Neural cell (in vitro differentiated cells): Measurements from ENCODE around the gene LRRC71. TPM values are rescaled to one million over a fixed set of nuclear protein-coding genes. Genes with fewer than 3 reads are reported as not detected.

Experiments used
- H2AFZ ChIP-seq: fragments of 200-600, 300-800 bp; sonication (generic), shearing (Covaris generic); 2 replicates; pipeline ENCODE4 v1.6.0; 2014; ENCODE audit warnings: low read depth, mild to moderate bottlenecking, antibody characterized with exemption, low read length, moderate library complexity
- H3F3A ChIP-seq: fragments of 200-600 bp; shearing (Covaris generic); 2 replicates; pipeline ENCODE4 v1.6.1; 2016; ENCODE audit warnings: mild to moderate bottlenecking, moderate library complexity, mixed read lengths, antibody characterized with exemption, low read length; ENCODE audit not compliant: insufficient read depth, poor library complexity, severe bottlenecking
- H3K27ac ChIP-seq: fragments of 200-600, 300-800 bp; sonication (generic), shearing (Covaris generic); 2 replicates; pipeline ENCODE4 v1.5.1; 2014; ENCODE audit warnings: mild to moderate bottlenecking, low read length, moderate library complexity
- H3K27me3 ChIP-seq: fragments of 300-800, 200-600 bp; sonication (generic), shearing (Covaris generic); 2 replicates; pipeline ENCODE4 v1.6.0; 2014; ENCODE audit warnings: mild to moderate bottlenecking, low read depth, low read length, moderate library complexity; ENCODE audit not compliant: insufficient read depth
- H3K36me3 ChIP-seq: fragments of 300-800, 200-600 bp; sonication (generic), shearing (Covaris generic); 2 replicates; pipeline ENCODE4 v1.5.1; 2014; ENCODE audit warnings: mild to moderate bottlenecking, antibody characterized with exemption, low read length, moderate library complexity; ENCODE audit not compliant: insufficient read depth
- H3K4me2 ChIP-seq: fragments of 300-800, 200-600 bp; sonication (generic), shearing (Covaris generic); 2 replicates; pipeline ENCODE4 v1.6.0; 2014; ENCODE audit warnings: mild to moderate bottlenecking, low read length
- H3K4me3 ChIP-seq: fragments of 300-800, 200-600 bp; sonication (generic), shearing (Covaris generic); 2 replicates; pipeline ENCODE4 v1.5.1; 2014; ENCODE audit warnings: mild to moderate bottlenecking, low read length, moderate library complexity
- H3K79me2 ChIP-seq: fragments of 200-600 bp; shearing (Covaris generic); replicated peaks from 2 replicates; pipeline ENCODE4 v1.6.0; 2014; ENCODE audit warnings: mild to moderate bottlenecking, low read length, moderate library complexity; ENCODE audit not compliant: insufficient read depth
- H3K9ac ChIP-seq: fragments of 300-800, 200-600 bp; sonication (generic), shearing (Covaris generic); 2 replicates; pipeline ENCODE4 v1.6.1; 2016; ENCODE audit warnings: mild to moderate bottlenecking, low read length, mixed read lengths
- H3K9me2 ChIP-seq: fragments of 200-600 bp; shearing (Covaris generic); 2 replicates; pipeline ENCODE4 v1.6.1; 2016; ENCODE audit warnings: mild to moderate bottlenecking, low read length, mixed read lengths; ENCODE audit not compliant: insufficient read depth
- H3K9me3 ChIP-seq: fragments of 200-600, 300-800 bp; sonication (generic), shearing (Covaris generic); 2 replicates; pipeline ENCODE4 v1.6.1; 2016; ENCODE audit warnings: mild to moderate bottlenecking, mixed run types, low read length, moderate library complexity, mixed read lengths
- H4K20me1 ChIP-seq: fragments of 200-600 bp; shearing (Covaris generic); 2 replicates; pipeline ENCODE4 v1.6.1; 2016; ENCODE audit warnings: mild to moderate bottlenecking, mixed run types; ENCODE audit not compliant: insufficient read depth
- EP300 ChIP-seq: fragments of 450-650 bp; conservative IDR thresholded peaks from 2 replicates; pipeline ENCODE4 v1.6.1; 2014; ENCODE audit warnings: antibody characterized with exemption, mild to moderate bottlenecking, moderate library complexity; ENCODE audit not compliant: poor library complexity, severe bottlenecking
- EZH2 ChIP-seq: fragments of 200-600, 300-800 bp; shearing (Covaris generic), sonication (generic); IDR thresholded peaks from 2 replicates; pipeline ENCODE4 v1.6.1; 2014; ENCODE audit warnings: antibody characterized with exemption, low read length, borderline replicate concordance, mild to moderate bottlenecking; ENCODE audit not compliant: insufficient read depth, poor library complexity, severe bottlenecking
- MXI1 ChIP-seq: fragments of 450-650 bp; conservative IDR thresholded peaks from 2 replicates; pipeline ENCODE4 v1.6.1; 2014; ENCODE audit warnings: antibody characterized with exemption, mild to moderate bottlenecking; ENCODE audit not compliant: poor library complexity, severe bottlenecking
- POLR2AphosphoS5 ChIP-seq: IDR thresholded peaks from 2 replicates; pipeline ENCODE4 v1.6.1; 2012
- RAD21 ChIP-seq: fragments of 450-650 bp; conservative IDR thresholded peaks from 2 replicates; pipeline ENCODE4 v1.6.1; 2014; ENCODE audit warnings: antibody characterized with exemption, mild to moderate bottlenecking, moderate library complexity
- REST ChIP-seq: IDR thresholded peaks from 2 replicates; pipeline ENCODE4 v1.6.1; 2012; ENCODE audit warnings: borderline replicate concordance
- SMC3 ChIP-seq: fragments of 450-650 bp; conservative IDR thresholded peaks from 2 replicates; pipeline ENCODE4 v1.6.1; 2014; ENCODE audit warnings: antibody characterized with exemption, mild to moderate bottlenecking, moderate library complexity; ENCODE audit not compliant: poor library complexity
- TAF1 ChIP-seq: IDR thresholded peaks from 2 replicates; pipeline ENCODE4 v1.6.1; 2012; ENCODE audit warnings: low read depth
- polyA plus RNA-seq: library from polyadenylated mRNA; depleted of rRNA; stranded (reverse); fragments of >200 nt; gene quantifications from 2 replicates; pipeline ENCODE4 v1.2.3, GENCODE V29; 2014
- TF ChIP-seq, protein P1 (sequence below): fragments of 450-650 bp; IDR thresholded peaks from 2 replicates; pipeline ENCODE4 v1.5.1; 2014; ENCODE audit warnings: antibody characterized with exemption, mild to moderate bottlenecking, moderate library complexity; ENCODE audit not compliant: poor library complexity, severe bottlenecking

Gene LRRC71
- polyA plus RNA-seq, 1 donor from 2014 or later, result not detected

DNA sequence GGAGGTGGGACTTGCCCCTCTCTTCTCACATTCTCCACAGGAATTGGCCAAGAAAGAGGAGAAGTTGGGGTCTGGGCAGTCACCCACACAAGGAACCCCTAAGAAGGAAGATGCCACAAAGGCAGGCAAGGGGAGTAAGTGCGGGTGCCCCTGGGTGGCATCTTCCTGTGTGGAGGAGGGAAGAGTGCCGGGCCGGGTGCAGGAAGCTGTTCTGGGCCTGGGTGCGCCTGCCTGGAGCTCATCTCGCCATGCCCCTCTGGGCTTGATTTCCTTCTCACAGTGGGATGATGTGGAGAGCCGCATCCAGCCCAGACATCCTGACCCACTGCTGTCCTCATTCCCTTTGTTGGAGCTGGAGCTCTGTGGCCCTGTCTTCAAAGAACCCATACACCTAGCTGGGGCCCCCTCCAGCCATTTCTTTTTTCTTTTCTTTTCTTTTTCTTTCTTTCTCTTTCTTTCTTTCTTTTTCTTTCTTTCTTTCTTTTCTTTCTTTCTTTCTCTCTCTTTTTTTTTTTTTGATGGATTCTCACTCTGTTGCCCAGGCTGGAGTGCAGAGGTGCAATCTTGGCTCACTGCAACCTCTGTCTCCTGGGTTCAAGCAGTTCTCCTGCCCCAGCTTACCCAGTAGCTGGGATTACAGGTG lies 9.3 kb downstream of the LRRC71 start:
- Histone ChIP-seq H3K4me3 (no peak overlapping the region), H3K4me2 (no peak overlapping the region), H3K9me3 (no peaks in the 10 kb centered on the region), H3K9ac (no peak overlapping the region), H3K79me2 (no peaks in the 10 kb centered on the region), H3K9me2 (no peaks in the 10 kb centered on the region), H3F3A (no peaks in the 10 kb centered on the region), H3K27ac (no peak overlapping the region), H3K27me3 (peaks cover 41% of the 10 kb centered on the region), H4K20me1 (no peaks in the 10 kb centered on the region), H3K36me3 (no peaks in the 10 kb centered on the region), H2AFZ (no peak overlapping the region)
- TF ChIP-seq SMC3 (no peak), EZH2 (no peak), POLR2AphosphoS5 (no peak), MXI1 (no peak), EP300 (no peak), REST (no peak), TAF1 (no peak)

- no peak overlapping the region for H2AFZ ChIP-seq
- no peaks in the 10 kb centered on the region for H3K79me2 ChIP-seq
- no peak overlapping the region for H3K9ac ChIP-seq
- no peak overlapping the region for H3K27ac ChIP-seq
- H3F3A ChIP-seq, result no peaks in the 10 kb centered on the region
- H3K27me3 ChIP-seq, result peaks cover 33% of the 10 kb centered on the region
- H3K4me3 ChIP-seq, result no peak overlapping the region
- no peaks in the 10 kb centered on the region for H3K9me3 ChIP-seq
- no peak for TF ChIP-seq SMC3
- TF ChIP-seq EZH2, result no peak
- TF ChIP-seq RAD21, result no peak
- no peak for TF ChIP-seq MXI1
- no peak for TF ChIP-seq EP300
- TF ChIP-seq, protein P1, sequence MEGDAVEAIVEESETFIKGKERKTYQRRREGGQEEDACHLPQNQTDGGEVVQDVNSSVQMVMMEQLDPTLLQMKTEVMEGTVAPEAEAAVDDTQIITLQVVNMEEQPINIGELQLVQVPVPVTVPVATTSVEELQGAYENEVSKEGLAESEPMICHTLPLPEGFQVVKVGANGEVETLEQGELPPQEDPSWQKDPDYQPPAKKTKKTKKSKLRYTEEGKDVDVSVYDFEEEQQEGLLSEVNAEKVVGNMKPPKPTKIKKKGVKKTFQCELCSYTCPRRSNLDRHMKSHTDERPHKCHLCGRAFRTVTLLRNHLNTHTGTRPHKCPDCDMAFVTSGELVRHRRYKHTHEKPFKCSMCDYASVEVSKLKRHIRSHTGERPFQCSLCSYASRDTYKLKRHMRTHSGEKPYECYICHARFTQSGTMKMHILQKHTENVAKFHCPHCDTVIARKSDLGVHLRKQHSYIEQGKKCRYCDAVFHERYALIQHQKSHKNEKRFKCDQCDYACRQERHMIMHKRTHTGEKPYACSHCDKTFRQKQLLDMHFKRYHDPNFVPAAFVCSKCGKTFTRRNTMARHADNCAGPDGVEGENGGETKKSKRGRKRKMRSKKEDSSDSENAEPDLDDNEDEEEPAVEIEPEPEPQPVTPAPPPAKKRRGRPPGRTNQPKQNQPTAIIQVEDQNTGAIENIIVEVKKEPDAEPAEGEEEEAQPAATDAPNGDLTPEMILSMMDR, result no peak
- no peak for TF ChIP-seq POLR2AphosphoS5
- TF ChIP-seq TAF1, result no peak
- no peak for TF ChIP-seq REST
- H3K9me2 ChIP-seq, result no peaks in the 10 kb centered on the region
- no peaks in the 10 kb centered on the region for H4K20me1 ChIP-seq
- H3K4me2 ChIP-seq, result no peak overlapping the region
- H3K36me3 ChIP-seq, result no peaks in the 10 kb centered on the region
Measured at GRCh38 chr1:156930483-156930882, 10.1 kb downstream of the LRRC71 start.
